Measurements from ENCODE around the gene DHCR7. TPM values are rescaled to one million over a fixed set of nuclear protein-coding genes. Genes with fewer than 3 reads are reported as not detected.

DHCR7 gene
- total RNA-seq, 4 donors from 2014 or later: 9.0 to 23.8 (median 17.9) TPM

DNA sequence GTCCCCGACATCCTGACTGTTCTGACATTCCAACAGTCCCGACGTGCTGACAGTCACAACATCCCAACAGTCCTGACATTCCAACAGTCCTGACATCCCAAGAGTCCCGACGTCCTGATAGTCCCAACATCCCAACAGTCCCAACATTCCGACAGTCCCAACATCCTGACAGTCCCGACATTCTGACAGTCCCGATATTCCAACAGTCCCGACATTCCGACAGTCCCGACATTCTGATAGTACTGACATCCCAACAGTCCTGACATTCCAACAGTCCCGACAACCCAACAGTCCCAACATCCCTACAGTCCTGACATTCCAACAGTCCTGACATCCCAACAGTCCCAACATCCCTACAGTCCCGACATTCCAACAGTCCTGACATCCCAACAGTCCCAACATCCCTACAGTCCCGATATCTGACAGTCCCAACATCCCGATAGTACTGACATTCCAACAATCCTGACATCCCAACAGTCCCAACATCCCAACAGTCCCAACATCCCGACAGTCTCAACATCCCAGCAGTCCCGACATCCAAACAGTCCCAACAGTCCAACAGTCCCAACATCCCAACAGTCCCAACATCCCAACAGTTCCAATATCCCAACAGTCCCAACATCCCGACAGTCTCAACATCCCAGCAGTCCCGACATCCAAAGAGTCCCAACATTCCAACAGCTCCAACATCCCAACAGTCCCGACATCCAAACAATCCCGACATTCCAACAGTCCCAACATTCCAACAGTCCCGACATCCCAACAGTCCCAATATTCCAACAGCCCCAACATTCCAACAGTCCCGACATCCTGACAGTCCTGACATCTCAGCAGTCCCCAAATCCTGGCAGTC, 60.2 kb downstream of the DHCR7 start:
- TF ChIP-seq, protein P1, sequence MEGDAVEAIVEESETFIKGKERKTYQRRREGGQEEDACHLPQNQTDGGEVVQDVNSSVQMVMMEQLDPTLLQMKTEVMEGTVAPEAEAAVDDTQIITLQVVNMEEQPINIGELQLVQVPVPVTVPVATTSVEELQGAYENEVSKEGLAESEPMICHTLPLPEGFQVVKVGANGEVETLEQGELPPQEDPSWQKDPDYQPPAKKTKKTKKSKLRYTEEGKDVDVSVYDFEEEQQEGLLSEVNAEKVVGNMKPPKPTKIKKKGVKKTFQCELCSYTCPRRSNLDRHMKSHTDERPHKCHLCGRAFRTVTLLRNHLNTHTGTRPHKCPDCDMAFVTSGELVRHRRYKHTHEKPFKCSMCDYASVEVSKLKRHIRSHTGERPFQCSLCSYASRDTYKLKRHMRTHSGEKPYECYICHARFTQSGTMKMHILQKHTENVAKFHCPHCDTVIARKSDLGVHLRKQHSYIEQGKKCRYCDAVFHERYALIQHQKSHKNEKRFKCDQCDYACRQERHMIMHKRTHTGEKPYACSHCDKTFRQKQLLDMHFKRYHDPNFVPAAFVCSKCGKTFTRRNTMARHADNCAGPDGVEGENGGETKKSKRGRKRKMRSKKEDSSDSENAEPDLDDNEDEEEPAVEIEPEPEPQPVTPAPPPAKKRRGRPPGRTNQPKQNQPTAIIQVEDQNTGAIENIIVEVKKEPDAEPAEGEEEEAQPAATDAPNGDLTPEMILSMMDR (IDR thresholded peaks at IDR 0.05; ENCODE audit: low read depth): no peak

DNA sequence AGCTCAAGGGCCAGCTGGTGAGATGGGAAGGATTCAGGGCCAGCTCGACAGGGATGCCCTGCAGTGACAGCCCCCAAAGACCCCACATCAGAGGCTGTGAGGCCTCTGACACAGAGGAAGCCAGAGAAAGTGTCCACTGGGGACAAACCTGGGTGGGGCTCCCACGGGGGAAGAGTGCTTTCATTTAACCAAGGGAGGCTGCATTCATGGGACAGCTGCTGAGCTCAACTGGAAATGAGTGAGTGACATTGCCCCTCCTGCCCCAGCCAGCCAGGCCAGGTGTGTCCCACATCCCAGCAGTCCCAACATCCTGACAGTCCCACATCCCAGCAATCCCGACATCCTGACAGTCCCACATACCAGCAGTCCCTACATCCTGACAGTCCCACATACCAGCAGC, 61.0 kb downstream of the DHCR7 start:
- TF ChIP-seq, protein P1 (IDR thresholded peaks at IDR 0.05; ENCODE audit: low read depth): no peak

DNA sequence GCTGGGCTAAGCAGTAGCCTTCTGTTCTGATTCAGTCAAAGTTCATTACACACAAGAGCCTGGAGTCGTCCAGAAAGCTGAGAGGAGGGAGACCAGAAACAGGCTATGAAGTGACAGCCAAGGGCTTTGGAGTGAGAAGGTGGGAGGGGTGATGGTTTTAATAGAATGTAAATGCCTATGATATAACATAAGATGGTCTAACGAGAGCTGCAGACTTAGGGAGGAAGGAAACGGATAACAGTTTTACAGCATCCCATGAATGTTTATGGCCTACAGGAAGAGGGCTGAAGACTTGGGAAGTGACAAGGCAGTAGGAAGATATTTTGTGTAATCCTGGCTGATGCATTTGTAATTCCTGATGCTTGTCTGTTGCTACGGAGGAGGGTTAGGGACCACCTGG, 62.0 kb downstream of the DHCR7 start:
- TF ChIP-seq, protein P1 (IDR thresholded peaks at IDR 0.05; ENCODE audit: low read depth): no peak

DNA sequence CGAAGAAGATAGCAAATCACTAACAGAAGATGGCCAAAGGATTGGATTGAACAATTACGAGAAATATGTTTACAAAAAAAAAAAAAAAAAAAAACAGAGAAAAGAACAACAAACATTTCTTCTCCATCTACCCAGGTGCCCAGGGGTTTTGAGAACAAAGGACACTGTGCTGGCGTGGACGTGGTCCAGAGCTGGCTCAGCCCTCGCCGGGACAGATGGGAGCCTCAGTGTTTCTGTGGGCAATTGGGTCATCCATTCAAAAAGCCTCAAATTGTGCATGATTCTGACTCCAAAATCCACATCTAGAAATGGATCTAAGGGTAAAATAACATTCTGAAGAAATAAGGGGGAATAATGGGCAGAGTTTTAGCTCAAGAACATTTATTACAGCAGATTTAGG, 63.1 kb downstream of the DHCR7 start:
- TF ChIP-seq, protein P1 (IDR thresholded peaks at IDR 0.05; ENCODE audit: low read depth): no peak

DNA sequence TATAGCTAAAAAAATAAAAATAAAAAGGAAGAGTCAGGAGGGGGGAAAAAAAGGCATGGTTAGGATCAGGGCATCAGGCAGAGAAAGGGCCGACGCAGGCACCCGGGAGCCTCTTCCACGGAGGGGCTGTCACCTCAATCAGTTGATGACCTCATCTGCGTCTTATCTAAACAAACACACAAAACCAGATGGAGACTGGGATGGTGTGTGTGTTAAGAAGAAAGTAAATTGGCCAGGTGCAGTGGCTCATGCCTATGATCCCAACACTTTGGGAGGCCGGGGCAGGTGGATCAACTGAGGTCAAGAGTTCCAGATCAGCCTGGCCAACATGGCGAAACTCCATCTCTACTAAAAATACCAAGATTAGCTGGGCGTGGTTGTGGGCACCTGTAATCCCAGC, 63.6 kb downstream of the DHCR7 start:
- TF ChIP-seq, protein P1 (IDR thresholded peaks at IDR 0.05; ENCODE audit: low read depth): no peak

Small RNA genes within 50 kb of the gene (small RNA-seq; reads per million reads assigned to genes)
- gene MIR6754: not detected

Other genes with a start within 250 kb of the DHCR7 start
- 1 to 10 TPM in 2 of 4 donors, under 1 TPM in 2; 0.66 to 4.3 (median 1.1) TPM for gene SHANK2, start 195.8 kb downstream of the DHCR7 start, total RNA-seq
- gene NADSYN1, start 4.8 kb upstream of the DHCR7 start, total RNA-seq: 10 to 100 TPM; 44.0 to 79.1 (median 57.3) TPM
- under 1 TPM in 2 of 4 donors, not detected in 2; 0.49 to 0.57 TPM for gene KRTAP5-7, start 78.9 kb upstream of the DHCR7 start, total RNA-seq
- gene KRTAP5-8, start 89.6 kb upstream of the DHCR7 start, total RNA-seq: under 1 TPM in 2 of 4 donors, not detected in 2; 0.57 to 0.66 TPM
- 1 to 10 TPM in 1 of 4 donors, under 1 TPM in 1, not detected in 2; 0.75 to 1.0 TPM for gene KRTAP5-9, start 100.0 kb upstream of the DHCR7 start, total RNA-seq
- not detected for gene KRTAP5-10, start 117.2 kb upstream of the DHCR7 start, total RNA-seq
- not detected for gene KRTAP5-11, start 134.5 kb upstream of the DHCR7 start, total RNA-seq